Right lung (tissue), 10 donors: ENCODE data around the gene ENPP5. TPM values are rescaled to one million over a fixed set of nuclear protein-coding genes. Genes with fewer than 3 reads are reported as not detected.

Source experiments
- DNase-seq, 2 donors: peaks; one replicate each; pipeline ENCODE4 v3.0.0-alpha.2; 2013
- long read RNA-seq, 8 donors: transcript quantifications; one replicate each; lab custom pipeline, GENCODE V29; 2026
- polyA plus RNA-seq, 5 donors: library from polyadenylated mRNA; unstranded; fragments of 120-200 nt; gene quantifications; one replicate each; pipeline versions ENCODE4 v1.2.1 to v1.2.3, GENCODE V29; 2013; ENCODE audit warnings: inconsistent platforms in 1 of 5, low replicate concordance in 1 of 5; ENCODE audit not compliant: insufficient read length in 5 of 5, insufficient read depth in 1 of 5

Gene ENPP5
- polyA plus RNA-seq = 10 to 100 TPM in 4 of 5 donors, 1 to 10 TPM in 1; 6.6 to 12.0 (median 10.2) TPM
- long read RNA-seq, donor 1, partial matches to known transcripts = 0 of 5 reads
- long read RNA-seq, donor 1, other reads (novel, unspliced or antisense) = 0 of 5 reads
- long read RNA-seq, donor 2, partial matches to known transcripts = 0 of 1 reads
- long read RNA-seq, donor 2, other reads (novel, unspliced or antisense) = 0 of 1 reads
- long read RNA-seq, donor 3, partial matches to known transcripts = 0 of 4 reads
- long read RNA-seq, donor 3, other reads (novel, unspliced or antisense) = 0 of 4 reads
- long read RNA-seq, donor 4, partial matches to known transcripts = 0 of 2 reads
- long read RNA-seq, donor 4, other reads (novel, unspliced or antisense) = 0 of 2 reads
- long read RNA-seq, donor 5, partial matches to known transcripts = 0 of 1 reads
- long read RNA-seq, donor 5, other reads (novel, unspliced or antisense) = 0 of 1 reads
- long read RNA-seq, donor 6, partial matches to known transcripts = 0 of 3 reads
- long read RNA-seq, donor 6, other reads (novel, unspliced or antisense) = 0 of 3 reads
- long read RNA-seq, donor 7, partial matches to known transcripts = 0 of 1 reads
- long read RNA-seq, donor 7, other reads (novel, unspliced or antisense) = 0 of 1 reads
- long read RNA-seq, donor 8, partial matches to known transcripts = 0 of 1 reads
- long read RNA-seq, donor 8, other reads (novel, unspliced or antisense) = 0 of 1 reads

- peak; percentile 69 to 72 for DNase-seq
Measured at GRCh38 chr6:46170357-46171289, at the start of gene ENPP5. Gene ENPP5, minus strand, starts transcription at chr6:46170980. Its CDS starts 2,718 bp downstream, at chr6:46168262.

DNA sequence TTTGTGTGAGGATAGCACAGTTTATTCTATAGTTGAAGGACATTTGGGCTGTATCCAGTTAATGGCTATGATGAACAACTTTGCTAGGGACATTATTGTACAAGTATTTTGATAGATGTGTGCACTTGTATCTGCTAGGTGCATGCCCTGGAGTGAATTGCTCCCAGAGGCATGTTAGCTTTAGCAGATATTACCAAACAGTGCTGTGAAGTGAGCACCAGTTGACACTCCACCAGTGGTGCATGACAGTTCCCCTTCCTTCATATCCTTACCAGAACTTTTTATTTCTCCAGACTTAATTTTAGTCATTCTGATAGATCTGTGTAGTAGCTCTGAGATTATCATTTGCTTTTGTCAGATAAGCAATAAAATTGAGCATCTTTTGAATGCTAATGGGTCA, 48.9 kb upstream of the ENPP5 start:
- DNase-seq = no peak

- DNase-seq = no peak
Measured at GRCh38 chr6:46218457-46218856, 47.7 kb upstream of the ENPP5 start.

- no peak for DNase-seq
Measured at GRCh38 chr6:46217671-46218131, 46.9 kb upstream of the ENPP5 start.

- DNase-seq = no peak
Measured at GRCh38 chr6:46216879-46217278, 46.1 kb upstream of the ENPP5 start.

- DNase-seq = no peak
Measured at GRCh38 chr6:46215777-46216176, 45.0 kb upstream of the ENPP5 start.

DNA sequence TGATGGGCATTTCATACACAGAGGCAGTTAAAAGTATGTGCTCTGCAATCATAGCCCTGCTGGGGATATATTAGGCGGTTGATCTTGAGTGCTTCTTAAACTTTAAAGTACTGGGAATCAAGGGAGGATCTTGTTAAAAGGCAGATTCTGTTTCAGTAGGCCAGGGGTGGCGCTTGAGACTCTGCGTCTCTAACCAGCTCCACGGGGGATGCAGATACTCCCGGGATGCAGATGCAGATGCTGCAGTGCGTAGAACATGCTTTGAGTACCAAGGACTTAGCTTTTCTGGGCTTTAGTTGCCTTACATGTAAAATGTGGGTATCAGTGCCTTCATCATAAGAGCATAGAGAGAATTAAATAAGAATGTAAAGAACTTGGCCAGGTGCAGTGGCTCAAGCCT, 44.4 kb upstream of the ENPP5 start:
- DNase-seq = no peak

DNA sequence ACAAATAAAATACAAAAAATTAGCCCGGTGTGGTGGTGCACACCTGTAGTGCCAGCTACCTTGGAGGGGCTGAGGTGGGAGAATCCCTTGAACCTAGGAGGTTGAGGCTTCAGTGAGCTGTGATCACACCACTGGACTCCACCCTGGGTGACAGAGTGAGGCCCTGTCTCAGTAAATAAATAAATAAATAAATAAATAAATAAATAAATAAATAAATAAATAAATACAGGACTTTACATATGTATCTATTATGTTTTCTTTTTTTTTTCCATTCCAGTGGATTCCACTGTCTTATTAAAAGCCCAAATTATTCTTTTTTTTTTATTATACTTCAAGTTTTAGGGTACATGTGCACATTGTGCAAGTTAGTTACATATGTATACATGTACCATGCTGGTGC, 41.1 kb upstream of the ENPP5 start:
- DNase-seq = no peak

DNA sequence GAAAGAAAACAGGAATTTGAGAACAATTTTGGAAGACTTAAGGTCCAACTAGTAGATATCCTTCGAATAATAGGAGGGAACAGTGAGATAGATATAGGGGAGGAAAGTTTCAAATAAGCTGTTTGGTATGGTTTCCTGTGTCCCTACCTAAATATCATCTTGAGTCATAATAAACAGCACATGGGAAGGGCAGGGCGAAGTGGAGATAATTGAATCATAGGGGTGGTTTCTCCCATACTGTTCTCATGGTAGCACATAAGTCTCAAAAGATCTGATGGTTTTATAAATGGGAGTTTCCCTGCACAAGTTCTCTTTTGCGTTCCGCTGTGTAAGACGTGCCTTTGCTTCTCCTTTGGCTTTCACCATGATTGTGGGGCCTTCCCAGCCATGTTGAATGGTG, 39.5 kb upstream of the ENPP5 start:
- DNase-seq = no peak

DNA sequence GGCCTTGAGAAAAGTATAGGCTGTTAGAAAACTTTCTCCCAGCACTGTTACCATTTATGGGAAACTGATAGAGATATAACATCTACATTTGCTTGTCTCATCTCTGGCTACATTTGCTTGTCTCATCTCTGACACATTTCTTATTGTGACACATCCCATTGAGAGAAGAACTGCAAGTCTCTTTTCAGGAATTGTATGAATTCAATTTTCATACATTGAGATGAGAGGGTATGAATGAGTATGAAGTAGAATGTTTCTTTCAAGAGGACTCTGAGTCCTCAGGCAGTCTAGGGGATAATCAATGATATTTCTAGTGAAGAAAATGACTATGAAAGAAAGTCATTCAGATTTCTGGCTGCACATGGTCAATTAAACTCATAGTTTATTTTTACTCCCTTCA, 37.5 kb upstream of the ENPP5 start:
- no peak for DNase-seq

- DNase-seq = no peak
Measured at GRCh38 chr6:46207174-46207573, 36.4 kb upstream of the ENPP5 start.

DNA sequence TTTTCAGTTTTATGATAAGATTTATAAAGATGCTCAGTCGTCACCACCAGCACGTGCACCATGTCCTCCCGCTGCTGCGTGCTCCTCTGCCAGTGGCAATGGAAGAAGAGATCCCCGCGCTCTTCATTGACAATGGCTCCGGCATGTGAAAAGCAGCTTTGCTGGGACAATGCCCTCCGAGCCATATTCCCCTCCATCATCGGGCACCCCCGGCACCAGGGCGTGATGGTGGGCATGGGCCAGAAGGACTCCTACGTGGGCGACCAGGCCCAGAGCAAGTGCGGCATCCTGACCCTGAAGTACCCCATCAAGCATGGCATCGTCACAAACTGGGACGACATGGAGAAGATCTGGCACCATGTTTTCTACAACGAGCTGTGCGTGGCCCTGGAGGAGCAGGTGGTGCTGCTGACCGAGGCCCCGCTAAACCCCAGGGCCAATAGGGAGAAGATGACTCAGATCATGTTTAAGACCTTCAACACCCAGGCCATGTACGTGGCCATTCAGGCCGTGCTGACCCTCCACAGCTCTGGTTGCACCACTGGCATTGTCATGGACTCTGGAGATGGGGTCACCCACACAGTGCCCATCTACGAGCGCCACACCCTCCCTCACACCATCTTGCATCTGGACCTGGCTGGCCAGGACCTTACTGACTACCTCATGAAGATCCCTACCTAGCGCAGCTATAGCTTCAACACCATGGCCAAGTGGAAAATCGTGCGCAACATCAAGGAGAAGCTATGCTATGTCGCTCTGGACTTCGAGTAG, 34.3 kb upstream of the ENPP5 start:
- DNase-seq = no peak

DNA sequence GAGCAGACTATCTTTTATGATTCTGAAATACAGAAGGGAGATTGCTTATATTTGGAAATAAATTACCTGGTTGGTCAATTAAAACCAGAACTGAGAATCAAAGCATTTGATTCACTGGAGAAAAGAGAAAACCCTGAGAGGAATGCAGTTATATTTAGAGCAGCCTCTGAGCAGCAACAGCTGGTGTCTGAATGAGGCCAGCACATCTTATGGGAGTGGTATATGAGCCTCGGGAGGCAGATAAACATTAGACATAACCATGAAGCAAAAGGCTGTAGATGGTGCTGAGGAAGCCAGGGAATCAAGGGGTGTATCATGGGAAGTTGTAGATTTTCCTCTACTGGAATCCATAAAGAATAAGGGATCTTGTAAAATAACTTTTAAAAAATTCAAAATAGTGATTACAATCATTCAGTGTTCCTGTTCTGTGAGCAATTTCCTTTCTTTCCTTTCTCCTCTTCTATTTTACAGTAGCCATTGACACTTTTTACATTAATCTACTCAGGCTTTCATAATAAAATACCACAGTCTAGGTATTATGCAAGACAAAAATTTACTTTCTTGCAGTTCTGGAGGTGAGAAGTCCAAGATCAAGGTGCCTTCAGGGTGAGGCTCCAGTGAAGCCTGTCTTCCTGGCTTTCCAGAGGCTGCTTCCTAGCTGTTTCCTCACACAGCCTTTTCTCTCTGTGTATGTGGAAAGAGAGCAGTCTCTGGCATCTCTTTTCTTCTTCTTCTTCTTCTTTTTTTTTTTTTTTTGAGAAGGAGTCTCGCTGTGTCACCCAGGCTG, 32.8 kb upstream of the ENPP5 start:
- DNase-seq = peak; percentile 54 to 61

- no peak for DNase-seq
Measured at GRCh38 chr6:46201702-46202101, 30.9 kb upstream of the ENPP5 start.

DNA sequence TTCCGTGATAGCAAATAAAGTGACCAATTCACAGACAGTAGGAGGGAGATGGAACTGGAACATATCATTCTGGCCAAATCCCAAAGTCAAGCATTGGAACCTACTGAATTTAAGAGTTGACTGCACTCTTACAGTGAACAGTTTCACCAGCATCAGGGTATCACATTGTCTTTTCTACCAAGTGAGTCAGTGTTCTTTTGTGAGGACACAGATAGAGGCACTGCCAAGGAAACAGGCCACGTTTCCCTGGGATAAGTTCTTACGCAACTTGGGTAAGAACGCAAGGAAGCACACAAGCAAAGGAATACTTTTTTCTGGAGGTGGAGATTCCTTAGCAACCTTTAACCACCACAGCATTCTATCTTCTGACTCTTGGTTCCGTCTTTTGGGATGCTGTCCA, 28.6 kb upstream of the ENPP5 start:
- no peak for DNase-seq

DNA sequence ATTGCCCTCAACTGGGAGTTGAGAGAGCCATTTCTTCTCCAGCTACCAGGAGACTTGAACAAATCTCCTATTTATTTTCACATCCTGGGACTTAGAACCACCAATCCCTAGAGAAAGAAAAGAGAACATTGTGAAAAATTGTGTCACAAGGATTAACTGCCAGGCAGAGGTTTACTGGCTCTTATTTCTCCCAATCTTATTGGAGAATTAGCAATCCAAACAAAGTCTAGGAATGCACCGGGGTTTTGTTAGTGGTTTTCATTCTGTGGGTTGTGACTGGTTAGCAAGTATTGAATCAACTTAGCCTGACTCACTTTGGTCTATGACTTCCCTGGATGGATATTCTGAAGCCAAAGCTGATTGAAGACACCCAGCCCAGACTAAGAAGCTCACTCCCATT, 21.2 kb upstream of the ENPP5 start:
- no peak for DNase-seq

DNA sequence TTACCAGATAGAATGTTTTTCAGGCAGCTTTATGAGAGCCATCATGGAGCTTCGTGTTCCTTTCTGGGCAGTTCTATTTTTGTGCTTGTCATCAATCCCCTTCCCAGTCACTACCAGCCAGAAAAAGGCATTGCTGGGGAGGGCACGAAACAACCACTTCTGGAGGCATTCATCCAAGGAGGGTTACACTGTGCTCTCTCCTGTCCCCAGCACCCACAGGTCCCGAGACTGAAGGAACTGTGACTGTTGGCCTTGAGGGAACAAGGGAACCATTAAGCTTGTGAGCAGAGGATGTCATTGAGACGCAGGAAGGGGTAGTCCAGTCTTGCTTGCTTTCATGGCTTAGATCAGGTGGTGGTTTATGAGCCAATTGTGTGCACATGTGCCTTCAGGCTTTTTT, 20.1 kb upstream of the ENPP5 start:
- no peak for DNase-seq

GRCh38 chr6:46189726-46190125, 18.9 kb upstream of the ENPP5 start:
- DNase-seq = no peak

GRCh38 chr6:46186583-46186982, 15.8 kb upstream of the ENPP5 start:
- no peak for DNase-seq

DNA sequence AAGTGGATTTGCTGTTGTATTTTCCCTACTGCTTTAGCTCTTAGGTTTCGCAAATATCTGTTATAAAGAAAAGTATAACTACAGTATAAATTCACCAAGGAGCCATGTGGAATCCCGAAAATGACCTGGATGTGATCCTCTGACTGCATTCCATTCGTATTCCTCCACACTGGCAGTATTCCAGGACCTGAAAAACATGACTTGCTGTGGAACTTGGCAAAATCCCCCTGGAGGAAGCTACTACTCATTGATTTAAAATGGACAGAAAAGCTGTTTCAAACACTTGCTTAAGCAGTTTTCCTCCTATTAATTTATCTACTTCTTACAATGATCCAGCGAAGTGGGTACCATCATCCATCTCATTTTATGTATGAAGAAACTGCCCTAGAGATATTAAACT, 13.3 kb upstream of the ENPP5 start:
- DNase-seq = no peak
